ENCODE measurements around the gene GABRD.

The GABRD gene

GRCh38 chr1:1982379-1983232, 36.5 kb upstream of the GABRD start:
- Histone ChIP-seq H3K27ac (no peak overlapping the region), H3K4me1 (ENCODE audit: control insufficient read depth in 1 of 2, insufficient read depth in 1 of 2, low read depth in 1 of 2, low read length in 1 of 2) (no peaks in the 10 kb centered on the region), H3K27me3 (peaks cover under 1% of the 10 kb centered on the region), H3K36me3 (no peaks in the 10 kb centered on the region), H3K4me3 (ENCODE audit: low read depth in 1 of 2, low read length in 1 of 2) (no peak overlapping the region), H3K9me3 (no peaks in the 10 kb centered on the region)
- no peak for TF ChIP-seq CTCF (IDR thresholded peaks at IDR 0.05)

GRCh38 chr1:1984560-1985070, 34.5 kb upstream of the GABRD start:
- no peaks in the 10 kb centered on the region for H3K36me3 ChIP-seq
- TF ChIP-seq CTCF (IDR thresholded peaks at IDR 0.05): no peak
- no peaks in the 10 kb centered on the region for H3K4me1 ChIP-seq (ENCODE audit: control insufficient read depth in 1 of 2, insufficient read depth in 1 of 2, low read depth in 1 of 2, low read length in 1 of 2)
- H3K9me3 ChIP-seq: no peaks in the 10 kb centered on the region
- H3K4me3 ChIP-seq (ENCODE audit: low read depth in 1 of 2, low read length in 1 of 2): no peak overlapping the region
- H3K27me3 ChIP-seq: peaks cover 19% of the 10 kb centered on the region
- H3K27ac ChIP-seq: no peak overlapping the region

DNA sequence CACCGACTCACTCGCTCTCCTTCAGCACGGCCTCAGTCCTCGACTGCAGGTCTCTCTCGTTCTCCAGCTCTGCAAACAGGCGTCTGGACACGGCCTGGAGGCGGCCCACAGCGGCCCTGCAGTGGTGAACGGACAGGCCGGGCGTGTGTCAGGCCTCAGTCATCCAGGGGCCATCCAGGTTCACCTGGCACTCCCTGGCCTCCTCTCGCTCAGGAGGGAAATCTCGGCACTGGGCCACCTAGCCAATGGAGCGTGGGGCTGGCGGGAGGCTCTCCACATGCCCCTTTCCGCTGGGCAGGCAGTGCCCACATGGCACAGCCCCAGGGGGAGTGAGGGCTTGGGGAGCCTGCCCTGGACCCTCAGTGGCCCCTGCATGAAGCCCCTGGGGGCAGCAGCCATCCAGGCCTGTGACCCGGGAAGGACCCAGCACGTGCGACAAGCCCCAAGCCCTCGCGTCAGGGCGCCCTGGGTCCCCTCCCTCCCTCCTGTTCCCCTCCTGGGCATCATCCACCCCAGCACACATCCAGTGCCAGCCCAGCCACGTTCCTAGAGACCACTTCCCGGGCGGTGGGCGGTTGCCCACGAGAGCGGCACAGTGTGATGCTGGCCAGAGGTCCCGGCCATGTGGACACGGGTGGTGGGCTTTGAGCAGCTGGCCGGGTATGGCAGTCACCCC, 33.6 kb upstream of the GABRD start:
- Histone ChIP-seq H3K4me1 (ENCODE audit: control insufficient read depth in 1 of 2, insufficient read depth in 1 of 2, low read depth in 1 of 2, low read length in 1 of 2) (no peaks in the 10 kb centered on the region), H3K4me3 (ENCODE audit: low read depth in 1 of 2, low read length in 1 of 2) (no peak overlapping the region), H3K9me3 (no peaks in the 10 kb centered on the region), H3K36me3 (no peaks in the 10 kb centered on the region), H3K27ac (no peak overlapping the region), H3K27me3 (peaks cover 28% of the 10 kb centered on the region)
- no peak for TF ChIP-seq CTCF (IDR thresholded peaks at IDR 0.05)

DNA sequence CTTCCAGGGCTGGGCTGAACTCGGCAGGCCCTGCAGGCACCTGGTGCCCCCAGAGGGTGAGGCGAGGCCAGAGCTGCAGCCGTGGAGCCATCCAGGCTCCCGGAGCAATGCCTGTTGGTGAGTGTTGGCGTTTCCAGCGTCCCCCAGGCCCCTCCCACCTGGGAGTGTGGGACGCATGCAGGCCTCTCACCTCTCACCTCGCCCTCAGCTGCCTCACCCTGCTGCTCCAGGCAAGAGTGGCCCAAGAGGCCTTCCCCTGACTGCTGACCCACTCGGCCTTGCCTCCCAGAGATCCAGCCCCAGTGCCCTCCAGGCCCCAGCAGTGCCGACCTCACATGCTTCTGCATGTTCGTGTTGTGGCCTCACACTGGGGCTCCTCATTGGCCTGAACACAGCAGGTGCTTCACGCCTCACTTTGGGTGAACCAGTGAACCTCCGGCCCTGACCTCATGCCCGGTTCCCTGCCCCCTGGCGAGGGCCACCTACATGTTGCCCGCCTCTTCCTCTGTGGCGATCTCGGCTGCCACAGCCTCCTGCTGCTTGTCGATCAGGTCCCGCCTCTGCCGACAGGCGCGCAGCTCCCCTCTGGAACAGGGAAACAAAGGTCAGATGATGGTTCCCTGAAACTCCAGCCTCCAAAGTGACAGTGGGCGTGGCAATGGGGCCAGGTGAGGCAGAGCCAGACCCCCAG, 32.5 kb upstream of the GABRD start:
- Histone ChIP-seq H3K36me3 (no peaks in the 10 kb centered on the region), H3K27me3 (peaks cover 34% of the 10 kb centered on the region), H3K9me3 (no peaks in the 10 kb centered on the region), H3K4me1 (ENCODE audit: control insufficient read depth in 1 of 2, insufficient read depth in 1 of 2, low read depth in 1 of 2, low read length in 1 of 2) (no peaks in the 10 kb centered on the region), H3K27ac (no peak overlapping the region), H3K4me3 (ENCODE audit: low read depth in 1 of 2, low read length in 1 of 2) (no peak overlapping the region)
- no peak for TF ChIP-seq CTCF (IDR thresholded peaks at IDR 0.05)

DNA sequence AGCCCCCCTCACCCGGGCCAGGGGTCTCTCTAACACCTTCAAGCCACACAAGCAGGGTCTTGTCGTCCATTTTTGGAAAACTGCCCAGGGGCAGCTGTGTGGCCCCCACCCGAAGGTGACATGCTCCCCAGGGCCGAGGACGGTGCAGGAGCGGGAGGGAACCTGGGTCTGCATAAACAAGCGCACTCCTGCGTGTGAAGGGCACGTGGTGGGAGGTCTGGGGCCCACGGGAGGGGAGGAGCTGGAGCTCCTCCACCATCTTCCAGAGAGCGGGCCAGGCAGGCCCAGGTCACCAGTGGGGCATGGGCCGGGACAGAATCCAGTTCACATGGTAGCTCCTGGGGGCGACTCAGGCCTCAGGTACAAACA, 32.0 kb upstream of the GABRD start:
- H3K27ac ChIP-seq: no peak overlapping the region
- H3K4me3 ChIP-seq (ENCODE audit: low read depth in 1 of 2, low read length in 1 of 2): no peak overlapping the region
- H3K9me3 ChIP-seq: no peaks in the 10 kb centered on the region
- no peaks in the 10 kb centered on the region for H3K4me1 ChIP-seq (ENCODE audit: control insufficient read depth in 1 of 2, insufficient read depth in 1 of 2, low read depth in 1 of 2, low read length in 1 of 2)
- no peaks in the 10 kb centered on the region for H3K36me3 ChIP-seq
- H3K27me3 ChIP-seq: peaks cover 34% of the 10 kb centered on the region
- no peak for TF ChIP-seq CTCF (IDR thresholded peaks at IDR 0.05)

Data from neutrophil (primary cell).